NCI-H345 treated with DMSO at 0.1 percent for 48 hours (cell line): Measurements from ENCODE around the gene ZC3H13.

Experiments
- DNase-seq: peaks from one replicate; lab custom pipeline; 2025; ENCODE audit not compliant: unreplicated experiment; lab: John Stamatoyannopoulos, UW

The ZC3H13 gene

GRCh38 chr13:46071590-46072249 is 19.2 kb upstream of the ZC3H13 start:
- DNase-seq, result no peak

- DNase-seq, result no peak
Measured at GRCh38 chr13:46063292-46063691, 10.7 kb upstream of the ZC3H13 start.

- DNase-seq, result no peak
Measured at GRCh38 chr13:46062185-46062584, 9.6 kb upstream of the ZC3H13 start.

GRCh38 chr13:46059405-46059804 is 6.9 kb upstream of the ZC3H13 start:
- DNase-seq, result no peak

GRCh38 chr13:46058268-46058667 is 5.7 kb upstream of the ZC3H13 start:
- DNase-seq, result no peak

GRCh38 chr13:46057256-46058015 is 4.9 kb upstream of the ZC3H13 start:
- DNase-seq, result no peak

GRCh38 chr13:46053162-46054012 is 841 bp upstream of the ZC3H13 start:
- DNase-seq, result no peak

GRCh38 chr13:46051968-46052318 is 603 bp downstream of the ZC3H13 start:
- no peak for DNase-seq

- DNase-seq, result no peak
Measured at GRCh38 chr13:46050771-46051170, 1.8 kb downstream of the ZC3H13 start.

GRCh38 chr13:46045424-46045823 is 7.1 kb downstream of the ZC3H13 start:
- no peak for DNase-seq

GRCh38 chr13:46043647-46044046 is 8.9 kb downstream of the ZC3H13 start:
- no peak for DNase-seq

- DNase-seq, result no peak
Measured at GRCh38 chr13:46041419-46041839, 11.1 kb downstream of the ZC3H13 start.

GRCh38 chr13:46040763-46041162 is 11.8 kb downstream of the ZC3H13 start:
- DNase-seq, result no peak

GRCh38 chr13:46039411-46040182 is 12.9 kb downstream of the ZC3H13 start:
- DNase-seq, result no peak

- DNase-seq, result no peak
Measured at GRCh38 chr13:46038296-46038695, 14.2 kb downstream of the ZC3H13 start.

- DNase-seq, result peak; percentile 26
Measured at GRCh38 chr13:46035066-46035465, 17.5 kb downstream of the ZC3H13 start.

- DNase-seq, result no peak
Measured at GRCh38 chr13:46032341-46032740, 20.2 kb downstream of the ZC3H13 start.

- no peak for DNase-seq
Measured at GRCh38 chr13:46031581-46032263, 20.8 kb downstream of the ZC3H13 start.

- DNase-seq, result no peak
Measured at GRCh38 chr13:46025157-46025556, 27.4 kb downstream of the ZC3H13 start.

GRCh38 chr13:46022481-46022880 is 30.1 kb downstream of the ZC3H13 start:
- no peak for DNase-seq
